Osteoblast (primary cell): ENCODE results near the gene DIPK1B. TPM values are rescaled to one million over a fixed set of nuclear protein-coding genes. Genes with fewer than 3 reads are reported as not detected.
A peak's percentile ranks its signal among the peaks of the same experiment; 100 is the strongest.

Experiments
- DNase-seq: peaks from one replicate; pipeline ENCODE4 v3.0.0; 2011; ENCODE audit warnings: low spot score, mixed read lengths; ENCODE audit not compliant: insufficient read length; ENCODE audit errors: missing footprints
- H2AFZ ChIP-seq: 2 replicates; pipeline ENCODE4 v1.6.0; 2011; ENCODE audit warnings: mild to moderate bottlenecking, low read length
- H3K27ac ChIP-seq: 2 replicates; pipeline ENCODE4 v1.5.1; 2011; ENCODE audit warnings: mild to moderate bottlenecking, low read depth, low read length, moderate library complexity
- H3K27me3 ChIP-seq: 2 replicates; pipeline ENCODE4 v1.6.0; 2012; ENCODE audit warnings: mild to moderate bottlenecking, control low read depth, inconsistent platforms, low read length, moderate library complexity; ENCODE audit not compliant: insufficient read depth
- H3K36me3 ChIP-seq: 2 replicates; pipeline ENCODE4 v1.5.1; 2011; ENCODE audit warnings: mild to moderate bottlenecking, low read length, control low read depth, moderate library complexity; ENCODE audit not compliant: insufficient read depth
- H3K4me1 ChIP-seq: 2 replicates; pipeline ENCODE4 v1.5.1; 2011; ENCODE audit warnings: mild to moderate bottlenecking, low read length, control low read depth, moderate library complexity; ENCODE audit not compliant: insufficient read depth
- H3K4me2 ChIP-seq: 2 replicates; pipeline ENCODE4 v1.6.0; 2011; ENCODE audit warnings: mild to moderate bottlenecking, low read length; ENCODE audit not compliant: insufficient read depth
- H3K4me3 ChIP-seq: fragments of 200-600 bp; sonication (generic); 3 replicates; pipeline ENCODE4 v1.5.1; 2012; ENCODE audit warnings: mild to moderate bottlenecking, low read length, inconsistent platforms; ENCODE audit not compliant: insufficient read depth
- H3K79me2 ChIP-seq: 2 replicates; pipeline ENCODE4 v1.6.0; 2012; ENCODE audit warnings: mild to moderate bottlenecking, low read length, control low read depth, inconsistent platforms; ENCODE audit not compliant: insufficient read depth
- H3K9me3 ChIP-seq: 2 replicates; pipeline ENCODE4 v1.5.1; 2011; ENCODE audit warnings: low read depth, low read length, control low read depth
- H4K20me1 ChIP-seq: 2 replicates; pipeline ENCODE4 v1.6.0; 2012; ENCODE audit warnings: mild to moderate bottlenecking, low read length, control low read depth; ENCODE audit not compliant: insufficient read depth
- CTCF ChIP-seq: IDR thresholded peaks from 2 replicates; pipeline ENCODE4 v1.5.1; 2011; ENCODE audit warnings: mild to moderate bottlenecking, low read depth, low read length, moderate library complexity; ENCODE audit errors: extremely low read depth
- total RNA-seq: library from RNA; depleted of rRNA; stranded (reverse); fragments of >200 nt; gene quantifications from 2 replicates; pipeline ENCODE4 v1.2.3, GENCODE V29; 2012

Gene DIPK1B
- total RNA-seq, 1 donor: not detected

DNA sequence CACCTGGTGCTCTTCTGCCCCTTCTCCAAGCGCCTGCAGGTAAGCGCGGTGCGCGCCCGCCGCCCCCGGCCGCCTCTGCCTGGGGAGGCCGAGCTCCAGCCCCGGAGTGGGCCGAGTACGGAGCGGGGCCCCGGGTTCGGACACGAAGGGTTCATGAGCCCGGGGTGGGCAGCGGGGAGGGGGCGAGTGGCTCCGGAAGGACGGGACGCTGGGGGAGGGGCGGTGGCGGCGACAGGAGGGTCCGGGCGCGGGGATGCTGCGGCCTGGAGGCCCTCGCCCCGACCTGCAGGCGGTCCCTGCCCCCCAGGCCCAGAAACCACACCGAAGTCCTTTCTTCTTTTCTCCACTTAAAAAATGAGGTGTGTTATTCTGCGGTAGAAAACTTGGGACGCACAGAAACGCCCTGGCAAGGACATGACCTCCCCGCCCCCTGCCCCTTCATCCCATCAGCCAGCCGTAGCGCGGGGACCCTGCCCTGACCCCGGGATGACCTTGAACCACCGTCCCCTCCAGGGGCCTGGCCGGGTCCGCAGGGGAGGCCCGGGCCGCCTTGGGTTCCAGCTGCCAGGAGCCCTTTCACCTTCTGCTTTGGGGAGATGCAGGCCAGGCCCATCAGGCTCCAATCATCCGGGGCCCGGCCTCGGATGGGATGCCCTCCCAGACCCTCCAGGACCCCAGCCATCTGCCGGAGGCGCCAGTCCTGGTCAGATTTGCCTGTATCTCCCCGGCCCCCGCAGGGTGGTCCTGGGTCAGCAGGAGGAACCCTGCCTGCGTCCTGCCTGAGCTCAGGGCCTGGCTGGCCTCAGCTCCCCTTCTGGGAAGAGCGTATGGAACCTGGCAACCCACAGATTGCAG is 545 bp downstream of the DIPK1B start:
- Histone ChIP-seq H3K79me2 (no peaks in the 10 kb centered on the region), H3K4me2 (no peak overlapping the region), H3K27me3 (peaks cover 22% of the 10 kb centered on the region), H3K36me3 (no peaks in the 10 kb centered on the region), H3K27ac (no peak overlapping the region), H3K4me1 (no peaks in the 10 kb centered on the region), H3K4me3 (no peak overlapping the region), H2AFZ (no peak overlapping the region), H3K9me3 (no peaks in the 10 kb centered on the region), H4K20me1 (no peaks in the 10 kb centered on the region)
- peak; percentile 88 for DNase-seq
- TF ChIP-seq CTCF: no peak

DNA sequence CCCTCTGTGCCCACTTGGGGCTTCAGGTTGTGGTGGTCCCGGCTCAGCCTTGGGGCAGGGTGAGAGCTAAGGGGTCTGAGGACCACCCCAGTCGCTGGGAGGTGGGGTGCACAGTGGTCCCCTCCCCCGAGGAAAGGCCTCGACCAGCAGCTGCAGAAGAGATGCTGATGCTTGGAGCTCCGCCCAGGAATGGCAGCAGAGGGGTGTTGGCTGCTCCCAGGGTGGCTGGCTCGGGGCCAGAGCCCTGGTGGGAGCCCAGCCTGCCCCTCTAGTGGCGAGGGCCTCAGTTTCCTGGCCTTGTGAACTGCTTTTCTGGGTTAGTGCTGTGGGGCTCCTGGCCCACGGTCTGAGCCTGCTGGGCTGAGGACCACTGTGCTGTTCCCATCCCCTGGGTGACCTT is 1.2 kb downstream of the DIPK1B start:
- Histone ChIP-seq H3K4me2 (no peak overlapping the region), H3K27ac (no peak overlapping the region), H3K4me1 (no peaks in the 10 kb centered on the region), H3K4me3 (no peak overlapping the region), H3K79me2 (no peaks in the 10 kb centered on the region), H4K20me1 (no peaks in the 10 kb centered on the region), H2AFZ (no peak overlapping the region), H3K9me3 (no peaks in the 10 kb centered on the region), H3K27me3 (peaks cover 22% of the 10 kb centered on the region), H3K36me3 (no peaks in the 10 kb centered on the region)
- DNase-seq: peak; percentile 85
- TF ChIP-seq CTCF: no peak

GRCh38 chr9:136714096-136714892 is 1.9 kb downstream of the DIPK1B start:
- TF ChIP-seq CTCF: no peak
- no peak overlapping the region for H2AFZ ChIP-seq
- H3K27me3 ChIP-seq: peaks cover 22% of the 10 kb centered on the region
- H3K27ac ChIP-seq: no peak overlapping the region
- no peak overlapping the region for H3K4me3 ChIP-seq
- H4K20me1 ChIP-seq: no peaks in the 10 kb centered on the region
- H3K36me3 ChIP-seq: no peaks in the 10 kb centered on the region
- no peaks in the 10 kb centered on the region for H3K4me1 ChIP-seq
- no peaks in the 10 kb centered on the region for H3K9me3 ChIP-seq
- no peaks in the 10 kb centered on the region for H3K79me2 ChIP-seq
- peak; percentile 79 for DNase-seq
- H3K4me2 ChIP-seq: no peak overlapping the region

DNA sequence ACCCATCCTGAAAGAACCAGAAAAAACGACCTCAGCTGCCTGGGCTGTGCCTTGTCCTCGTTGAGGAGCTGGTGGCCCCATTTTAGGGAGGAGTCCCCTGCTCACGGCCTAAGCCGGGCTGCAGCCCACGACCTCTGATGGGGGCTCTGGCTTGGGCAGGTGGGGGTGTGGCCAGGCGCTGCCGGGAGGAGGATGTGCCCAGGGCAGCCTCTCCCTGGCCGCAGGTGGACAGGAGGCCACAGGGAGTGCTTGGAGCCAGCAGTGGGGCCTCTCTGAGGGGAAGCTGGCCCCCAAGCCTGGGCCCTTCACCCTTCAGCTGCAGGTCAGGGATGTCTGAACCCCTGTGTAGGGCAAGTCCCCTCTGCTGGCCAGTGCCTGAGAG is 2.5 kb downstream of the DIPK1B start:
- H3K79me2 ChIP-seq: no peaks in the 10 kb centered on the region
- H2AFZ ChIP-seq: no peak overlapping the region
- H3K27me3 ChIP-seq: peaks cover 22% of the 10 kb centered on the region
- no peaks in the 10 kb centered on the region for H4K20me1 ChIP-seq
- no peak overlapping the region for H3K27ac ChIP-seq
- peak; percentile 85 for DNase-seq
- H3K4me2 ChIP-seq: no peak overlapping the region
- no peaks in the 10 kb centered on the region for H3K9me3 ChIP-seq
- no peak overlapping the region for H3K4me3 ChIP-seq
- H3K36me3 ChIP-seq: no peaks in the 10 kb centered on the region
- H3K4me1 ChIP-seq: no peaks in the 10 kb centered on the region
- no peak for TF ChIP-seq CTCF
